Fibroblast of lung (primary cell): ENCODE measurements around the gene PPP5C.

Experiments
- CTCF ChIP-seq, 2 donors: IDR thresholded peaks in 1 of 2; conservative IDR thresholded peaks in 1 of 2; 1 replicate in 1 of 2; 2 replicates in 1 of 2; pipeline ENCODE4 v1.5.1; 2011 to 2012; ENCODE audit warnings: low read length in 2 of 2, control low read depth in 1 of 2, inconsistent platforms in 1 of 2, low read depth in 1 of 2, mild to moderate bottlenecking in 1 of 2
- EZH2 ChIP-seq: IDR thresholded peaks from 2 replicates; pipeline ENCODE4 v1.5.1; 2012; ENCODE audit warnings: low read length, control low read depth, mild to moderate bottlenecking; ENCODE audit errors: missing control alignments

- no peak for TF ChIP-seq CTCF (conservative IDR thresholded peaks at IDR 0.05 in 1 of 2, IDR thresholded peaks at IDR 0.05 in 1 of 2; ENCODE audit: low read depth in 1 of 2, low read length in 2 of 2)
- TF ChIP-seq EZH2, result no peak
These were observed 18.7 kb downstream of the PPP5C start for GRCh38 chr19:46365561-46365960.
